ENCODE measurements around the gene MDM4.

- peak; percentile 61 for TF ChIP-seq CTCF (IDR thresholded peaks at IDR 0.05)
- no peak for TF ChIP-seq EZH2 (IDR thresholded peaks at IDR 0.05; ENCODE audit: borderline replicate concordance, insufficient read depth, low read depth, low read length, poor library complexity, severe bottlenecking)
Measured at GRCh38 chr1:204494281-204495077, 21.7 kb upstream of the MDM4 start, which contains the start of gene PIK3C2B.
